ENCODE results near the gene TRIM73. TPM values are rescaled to one million over a fixed set of nuclear protein-coding genes. Genes with fewer than 3 reads are reported as not detected.

TRIM73 gene
- total RNA-seq, 1 experiment from 2014 or later, result 0.20 TPM

Other genes starting within 250 kb of the TRIM73 start
- 0.54 and 4.5 TPM in 2 replicates for gene POM121C, start 90.7 kb downstream of the TRIM73 start, total RNA-seq (2014; rRNA removed; shearing (Covaris generic); ENCODE audit: low replicate concordance)
- gene SPDYE5, start 96.7 kb downstream of the TRIM73 start, total RNA-seq (2014; rRNA removed; shearing (Covaris generic); ENCODE audit: low replicate concordance), result not detected in 2 replicates